Fibroblast of villous mesenchyme (primary cell): ENCODE results near the gene RPS2. TPM values are rescaled to one million over a fixed set of nuclear protein-coding genes. Genes with fewer than 3 reads are reported as not detected.

Experiments used
- DNase-seq: peaks from one replicate; pipeline ENCODE4 v3.0.0-alpha.2; 2010; ENCODE audit warnings: low read depth
- H3K4me3 ChIP-seq: 2 replicates; pipeline ENCODE4 v1.5.1; 2011; ENCODE audit warnings: low read depth, mild to moderate bottlenecking, low read length
- CTCF ChIP-seq: IDR thresholded peaks from 2 replicates; pipeline ENCODE4 v1.5.1; 2012; ENCODE audit warnings: low read depth, mild to moderate bottlenecking, low read length; ENCODE audit not compliant: insufficient read depth
- total RNA-seq: library from RNA; depleted of rRNA; stranded (reverse); fragments of >200 nt; gene quantifications from 2 replicates; pipeline ENCODE4 v1.2.3, GENCODE V29; 2012

Gene RPS2
- total RNA-seq, 1 donor: 1,294 TPM

DNA sequence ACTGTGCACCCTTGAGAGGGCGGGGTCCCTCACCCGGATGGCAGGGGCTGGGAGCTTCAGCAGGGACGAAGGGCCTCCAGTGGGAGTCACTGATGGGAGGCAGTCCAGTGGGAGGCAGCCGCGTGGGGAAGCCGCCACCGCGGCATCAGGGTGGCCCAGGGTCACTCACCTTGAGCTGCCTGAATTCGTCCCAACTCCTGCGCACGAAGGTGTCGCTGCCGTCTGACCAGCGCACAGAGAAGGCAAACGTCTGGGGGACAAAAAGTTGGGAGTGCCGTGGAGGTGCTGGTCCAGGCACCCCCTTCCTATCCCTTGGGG, 16.1 kb upstream of the RPS2 start:
- no peak for TF ChIP-seq CTCF
- DNase-seq: no peak
- no peak overlapping the region for H3K4me3 ChIP-seq

DNA sequence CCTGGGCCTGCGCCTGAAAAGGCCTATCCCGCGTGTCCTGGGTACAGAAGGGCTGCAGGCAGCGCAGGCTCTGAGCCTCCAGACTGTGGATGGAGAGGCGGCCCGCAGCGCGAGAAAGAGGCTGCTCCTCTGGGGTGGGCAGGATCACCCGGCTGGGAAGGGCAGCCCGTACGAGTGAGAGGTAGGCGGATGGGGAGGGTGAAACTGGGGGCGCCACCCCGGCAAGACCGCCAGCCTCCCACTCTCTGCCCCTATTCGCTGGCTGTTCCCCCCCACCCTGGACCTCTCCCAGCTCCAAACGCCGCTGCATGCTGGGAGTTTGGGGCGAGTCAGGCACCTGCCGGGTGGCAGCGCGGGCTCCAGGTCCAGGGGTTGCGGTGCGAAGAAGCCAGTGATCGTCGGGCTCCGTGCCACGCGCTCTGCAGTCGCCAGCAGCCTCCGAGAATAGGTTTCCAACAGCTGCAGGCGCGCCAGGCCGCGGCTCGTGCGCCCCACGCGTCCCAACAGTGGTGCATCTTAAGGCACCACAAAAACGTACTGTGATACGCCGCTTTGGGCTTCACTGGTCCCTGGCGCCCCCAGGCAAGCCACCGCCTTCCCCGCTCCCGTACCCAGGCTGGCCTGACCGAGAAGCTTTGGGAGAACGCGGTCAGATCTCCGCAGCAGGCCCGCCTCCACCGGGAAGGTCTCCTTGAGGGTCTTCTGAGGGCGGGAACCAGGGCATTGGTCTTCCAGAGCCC, 15.6 kb upstream of the RPS2 start:
- DNase-seq: no peak
- H3K4me3 ChIP-seq: no peak overlapping the region
- no peak for TF ChIP-seq CTCF

GRCh38 chr16:1979271-1980029, 14.8 kb upstream of the RPS2 start:
- no peak overlapping the region for H3K4me3 ChIP-seq
- no peak for TF ChIP-seq CTCF
- DNase-seq: no peak

- TF ChIP-seq CTCF: no peak
- no peak for DNase-seq
- no peak overlapping the region for H3K4me3 ChIP-seq
Observed at GRCh38 chr16:1978476-1979120, 14.0 kb upstream of the RPS2 start.

- no peak for DNase-seq
- TF ChIP-seq CTCF: no peak
- H3K4me3 ChIP-seq: no peak overlapping the region
Observed at GRCh38 chr16:1977875-1978268, 13.2 kb upstream of the RPS2 start.

- TF ChIP-seq CTCF: no peak
- DNase-seq: no peak
- H3K4me3 ChIP-seq: no peak overlapping the region
Observed at GRCh38 chr16:1976951-1977874, 12.6 kb upstream of the RPS2 start.
